Tibial nerve (tissue), 4 donors: ENCODE data around the gene FCN1.

ENCODE experiments used
- EP300 ChIP-seq, 2 donors: sonication (generic); formaldehyde crosslinking; IDR thresholded peaks; one replicate each; pipeline ENCODE4 v1.6.1; 2017; ENCODE audit warnings: antibody characterized with exemption in 2 of 2, mild to moderate bottlenecking in 1 of 2
- POLR2A ChIP-seq, 2 donors: fragments of 450-650 bp; IDR thresholded peaks; one replicate each; pipeline ENCODE4 v1.6.1; 2017; ENCODE audit warnings: antibody characterized with exemption in 2 of 2, mild to moderate bottlenecking in 2 of 2, moderate library complexity in 2 of 2
- TF ChIP-seq, protein P1 (sequence below), 5 experiments: fragments of 200-600 bp in 3 of 5; fragments of 450-650 bp in 2 of 5; sonication (generic) in 3 of 5; IDR thresholded peaks; one replicate each; pipeline ENCODE4 v1.5.1; 2016 to 2019; ENCODE audit warnings: antibody characterized with exemption in 5 of 5, mild to moderate bottlenecking in 3 of 5, moderate library complexity in 2 of 5

DNA sequence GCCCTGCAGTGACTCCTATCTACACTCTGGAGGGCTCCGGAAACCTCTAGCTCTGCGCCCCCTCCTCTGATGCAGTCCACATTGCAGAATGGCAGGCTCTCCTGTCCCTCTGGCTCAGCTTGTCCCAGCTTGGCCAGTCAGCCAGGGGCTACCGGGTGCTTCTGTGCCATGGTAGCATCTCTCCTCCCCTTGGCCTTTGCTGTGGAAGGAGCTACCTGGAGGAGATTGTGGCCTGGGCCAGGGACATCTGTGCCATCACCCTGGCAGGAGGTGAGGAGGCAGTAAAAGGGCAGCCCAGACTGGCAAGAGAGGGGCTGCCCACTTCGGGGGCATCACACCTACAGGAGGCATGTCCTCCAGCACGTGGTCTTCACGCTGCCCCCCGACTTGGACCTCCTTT, 38.1 kb upstream of the FCN1 start:
- TF ChIP-seq, protein P1, sequence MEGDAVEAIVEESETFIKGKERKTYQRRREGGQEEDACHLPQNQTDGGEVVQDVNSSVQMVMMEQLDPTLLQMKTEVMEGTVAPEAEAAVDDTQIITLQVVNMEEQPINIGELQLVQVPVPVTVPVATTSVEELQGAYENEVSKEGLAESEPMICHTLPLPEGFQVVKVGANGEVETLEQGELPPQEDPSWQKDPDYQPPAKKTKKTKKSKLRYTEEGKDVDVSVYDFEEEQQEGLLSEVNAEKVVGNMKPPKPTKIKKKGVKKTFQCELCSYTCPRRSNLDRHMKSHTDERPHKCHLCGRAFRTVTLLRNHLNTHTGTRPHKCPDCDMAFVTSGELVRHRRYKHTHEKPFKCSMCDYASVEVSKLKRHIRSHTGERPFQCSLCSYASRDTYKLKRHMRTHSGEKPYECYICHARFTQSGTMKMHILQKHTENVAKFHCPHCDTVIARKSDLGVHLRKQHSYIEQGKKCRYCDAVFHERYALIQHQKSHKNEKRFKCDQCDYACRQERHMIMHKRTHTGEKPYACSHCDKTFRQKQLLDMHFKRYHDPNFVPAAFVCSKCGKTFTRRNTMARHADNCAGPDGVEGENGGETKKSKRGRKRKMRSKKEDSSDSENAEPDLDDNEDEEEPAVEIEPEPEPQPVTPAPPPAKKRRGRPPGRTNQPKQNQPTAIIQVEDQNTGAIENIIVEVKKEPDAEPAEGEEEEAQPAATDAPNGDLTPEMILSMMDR (IDR thresholded peaks at IDR 0.05) = no peak
- TF ChIP-seq POLR2A (IDR thresholded peaks at IDR 0.05) = no peak
- no peak for TF ChIP-seq EP300 (IDR thresholded peaks at IDR 0.05)
